Neural cell (in vitro differentiated cells): ENCODE results near the gene TXLNA.

Experiments used
- CTCF ChIP-seq: fragments of 450-650 bp; IDR thresholded peaks from 2 replicates; pipeline ENCODE4 v1.5.1; 2014; ENCODE audit warnings: antibody characterized with exemption, mild to moderate bottlenecking, moderate library complexity; ENCODE audit not compliant: poor library complexity, severe bottlenecking
- POLR2AphosphoS5 ChIP-seq: IDR thresholded peaks from 2 replicates; pipeline ENCODE4 v1.6.1; 2012
- REST ChIP-seq: IDR thresholded peaks from 2 replicates; pipeline ENCODE4 v1.6.1; 2012; ENCODE audit warnings: borderline replicate concordance
- SMC3 ChIP-seq: fragments of 450-650 bp; conservative IDR thresholded peaks from 2 replicates; pipeline ENCODE4 v1.6.1; 2014; ENCODE audit warnings: antibody characterized with exemption, mild to moderate bottlenecking, moderate library complexity; ENCODE audit not compliant: poor library complexity
- TAF1 ChIP-seq: IDR thresholded peaks from 2 replicates; pipeline ENCODE4 v1.6.1; 2012; ENCODE audit warnings: low read depth

- TF ChIP-seq CTCF: no peak
- TF ChIP-seq REST: no peak
- TF ChIP-seq POLR2AphosphoS5: no peak
- TF ChIP-seq SMC3: no peak
- TF ChIP-seq TAF1: no peak
Observed at GRCh38 chr1:32159189-32159588, 20.3 kb upstream of the TXLNA start.
